Measurements from ENCODE around the gene NUCKS1.

NUCKS1 gene

DNA sequence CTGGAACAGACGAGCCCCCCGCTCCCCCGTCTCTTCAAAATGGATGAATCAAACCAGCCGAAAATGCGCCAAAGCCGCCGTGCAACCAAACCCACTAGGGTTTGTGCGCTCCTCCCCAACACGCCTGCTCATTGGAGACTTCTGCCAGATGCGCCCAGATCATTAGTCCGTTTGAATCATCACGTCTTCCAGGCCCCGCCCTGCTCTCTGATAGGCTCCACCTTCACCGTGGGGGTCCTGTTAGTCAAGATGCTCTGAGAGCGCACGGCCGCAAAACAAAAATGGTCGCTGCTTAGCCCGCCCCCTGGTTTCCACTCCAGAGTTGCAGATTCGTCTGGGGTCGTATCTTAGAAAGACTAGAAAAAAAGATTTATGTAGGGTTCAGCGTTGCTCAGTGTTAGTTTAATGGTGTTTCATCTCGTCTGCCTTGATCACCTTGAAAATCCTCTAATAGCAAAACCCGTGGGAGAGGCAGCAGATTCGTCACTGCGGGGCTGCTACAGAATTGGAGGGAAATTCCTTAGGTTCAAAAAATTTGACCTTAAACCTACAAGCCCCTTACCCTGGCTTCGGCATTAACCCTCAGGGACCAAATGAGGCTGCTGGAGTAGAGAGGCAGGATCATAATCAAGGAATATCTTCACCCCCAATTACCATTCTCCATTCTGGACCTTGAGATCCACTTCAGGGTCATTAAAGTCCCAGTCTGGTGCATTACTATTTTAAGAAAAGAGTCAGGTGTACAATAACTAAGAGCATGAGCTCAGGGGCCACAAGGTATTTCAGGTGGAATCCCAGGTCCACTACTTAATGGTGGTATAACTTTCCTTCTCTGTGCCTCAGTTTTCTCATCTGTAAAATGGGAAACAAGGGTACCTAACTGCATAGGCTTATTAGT is at the start of gene NUCKS1:
NUCKS1 (minus strand) TSS at position 45 of the 898 bp plus-strand sequence. CDS start 209 bp downstream, outside the sequence.
- DNase-seq: peak; percentile 66 to 99 (median 96)

DNA sequence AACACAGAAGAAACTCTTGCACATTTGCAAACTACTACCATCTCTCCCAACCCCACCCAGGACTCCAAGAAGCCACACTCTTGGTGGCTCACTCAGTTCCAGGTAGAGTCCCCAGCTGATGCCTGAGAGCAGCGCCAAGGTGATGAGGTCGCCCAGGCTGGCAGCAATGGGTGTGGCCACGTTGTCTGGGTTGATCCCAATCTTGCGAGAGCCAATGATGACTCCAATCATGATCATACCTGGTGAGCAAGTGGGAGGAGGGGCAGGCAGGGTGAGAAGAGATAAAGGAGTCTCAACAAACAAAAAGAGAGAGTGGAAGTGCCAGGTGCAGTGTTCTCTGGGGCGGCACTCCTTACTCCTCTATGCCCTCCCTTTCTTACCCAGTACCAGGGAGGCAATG is 48.6 kb upstream of the NUCKS1 start:
- DNase-seq: no peak

DNA sequence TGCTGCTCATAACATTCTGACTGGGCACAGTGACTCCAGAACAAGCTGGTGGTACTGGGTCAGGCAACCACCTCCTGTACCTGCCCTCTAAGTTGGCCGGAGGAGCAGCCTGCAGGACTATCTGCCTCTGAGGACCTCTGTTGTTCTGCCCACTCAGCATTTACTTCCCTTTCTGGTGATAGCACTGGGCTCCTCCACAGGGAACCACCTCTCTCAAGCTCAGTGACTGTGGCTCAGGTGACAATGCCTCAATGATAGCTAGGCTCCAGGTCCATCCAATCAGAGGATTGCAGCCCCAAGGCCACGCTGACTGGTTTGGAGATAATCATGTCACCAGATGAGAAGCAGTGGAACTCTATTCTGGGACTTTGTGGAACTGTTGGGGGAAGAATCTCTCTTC is 47.2 kb upstream of the NUCKS1 start:
- DNase-seq: no peak

DNA sequence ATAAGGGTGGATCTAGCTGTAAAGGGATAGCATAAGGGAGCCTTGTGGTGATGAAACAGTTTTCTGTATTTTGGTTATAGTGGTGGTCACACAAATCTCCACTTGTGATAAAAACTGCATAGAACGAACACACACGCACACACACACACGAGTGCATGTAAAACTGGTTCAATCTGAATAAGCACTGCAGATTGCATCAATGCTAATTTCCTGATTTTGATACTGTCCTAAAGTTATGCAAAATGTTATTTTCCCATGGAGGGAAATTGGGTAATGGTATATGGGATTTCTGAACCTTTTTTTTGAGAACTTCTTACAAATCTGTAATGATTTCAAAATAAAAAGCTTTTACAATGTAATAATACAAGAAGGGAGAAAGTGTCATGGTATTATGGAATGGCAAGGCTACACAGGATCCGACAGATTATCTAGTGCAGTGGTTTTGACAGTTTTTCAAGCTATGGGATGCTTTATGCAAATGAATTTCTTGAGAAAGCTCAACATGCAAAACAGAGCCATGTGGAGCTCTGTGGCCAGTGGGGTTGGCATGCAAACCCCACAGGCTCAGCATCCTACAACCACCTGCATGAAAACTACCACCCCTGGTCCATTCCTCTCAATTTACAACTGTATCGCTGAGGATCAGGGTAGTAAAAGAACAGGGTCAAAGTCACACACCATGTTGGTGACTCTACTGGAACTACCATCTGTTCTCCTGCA is 44.2 kb upstream of the NUCKS1 start:
- DNase-seq: no peak

DNA sequence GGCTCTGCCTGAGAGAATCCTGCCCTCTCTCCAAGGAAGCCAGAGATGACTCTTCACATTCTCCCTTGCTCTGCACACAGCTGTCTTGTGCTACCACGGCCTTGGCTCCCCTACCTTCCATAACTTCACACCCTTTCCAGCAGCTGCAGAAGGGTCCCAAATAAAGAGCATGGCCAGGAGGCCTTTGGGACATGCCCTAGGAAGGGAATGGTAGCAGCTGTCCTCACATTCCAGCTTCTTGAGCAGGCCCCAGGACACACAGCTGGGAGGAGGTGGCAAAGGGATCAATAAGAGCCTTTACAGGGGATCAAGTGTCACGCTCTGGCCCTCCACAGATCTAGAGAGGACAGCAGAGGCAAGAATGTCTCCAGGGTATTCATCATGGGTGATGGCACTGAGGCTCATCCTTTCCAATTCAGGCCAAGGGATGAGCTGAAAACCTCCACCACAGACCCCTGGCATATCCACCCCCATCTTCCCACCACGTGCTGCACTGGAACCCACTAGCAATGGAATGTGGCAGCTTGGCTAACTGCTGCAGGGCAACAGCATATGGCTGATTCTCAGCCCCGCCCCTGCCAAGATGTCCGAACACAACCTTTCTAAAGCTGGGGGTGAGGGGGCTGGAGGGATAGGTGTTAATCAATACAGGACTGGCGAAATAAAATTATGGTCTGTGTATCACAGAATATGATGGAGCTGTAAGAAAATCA is 43.1 kb upstream of the NUCKS1 start:
- DNase-seq: no peak

GRCh38 chr1:205792481-205792881 is 42.5 kb upstream of the NUCKS1 start:
- DNase-seq: no peak

GRCh38 chr1:205791568-205792180 is 41.7 kb upstream of the NUCKS1 start:
- DNase-seq: peak in 49 of 58 donors; percentile 13 to 76 (median 51)

- DNase-seq: no peak
These were observed 37.4 kb upstream of the NUCKS1 start for GRCh38 chr1:205787287-205787916.

- no peak for DNase-seq
These were observed 36.6 kb upstream of the NUCKS1 start for GRCh38 chr1:205786601-205787000.

DNA sequence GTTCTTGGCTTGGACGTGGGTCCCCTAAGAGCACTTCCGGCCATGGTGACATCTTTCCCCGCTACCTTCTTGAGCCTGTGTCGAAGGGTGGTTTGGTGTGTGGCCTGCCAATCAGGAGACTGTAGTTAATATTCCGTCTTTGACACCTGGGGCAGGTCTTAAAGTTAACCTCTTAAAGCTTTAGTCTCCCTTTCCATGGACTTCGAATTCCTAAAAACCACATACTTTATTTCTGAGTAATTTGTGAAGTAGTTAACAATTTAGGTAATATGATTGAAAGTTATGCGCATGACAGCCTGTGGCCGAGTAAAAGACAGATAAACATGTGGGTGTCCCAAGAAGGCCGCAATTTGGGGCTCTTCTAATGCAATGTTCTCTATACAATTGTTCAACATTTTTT is 35.5 kb upstream of the NUCKS1 start:
- no peak for DNase-seq

DNA sequence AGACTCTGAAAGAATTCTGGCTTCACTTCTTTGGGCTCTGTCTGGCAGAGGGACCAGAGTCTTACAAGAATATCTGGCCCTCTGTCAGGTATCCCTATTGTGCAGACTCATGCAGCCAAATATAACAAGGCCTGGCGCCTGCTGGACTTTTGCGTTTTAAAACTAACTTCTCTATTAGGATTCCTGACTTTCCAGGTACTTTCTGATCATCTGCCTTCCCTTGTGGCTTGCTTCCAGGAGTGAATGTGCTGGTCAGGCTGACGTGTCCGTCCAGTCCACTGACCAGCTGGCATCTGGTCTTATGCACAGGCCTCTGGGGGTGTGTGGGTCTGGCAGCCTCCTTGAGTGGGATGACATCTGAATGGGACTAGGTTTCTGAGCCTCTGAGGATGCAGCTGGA is 33.9 kb upstream of the NUCKS1 start:
- DNase-seq: peak in 6 of 58 donors; percentile 4 to 43 (median 20)

DNA sequence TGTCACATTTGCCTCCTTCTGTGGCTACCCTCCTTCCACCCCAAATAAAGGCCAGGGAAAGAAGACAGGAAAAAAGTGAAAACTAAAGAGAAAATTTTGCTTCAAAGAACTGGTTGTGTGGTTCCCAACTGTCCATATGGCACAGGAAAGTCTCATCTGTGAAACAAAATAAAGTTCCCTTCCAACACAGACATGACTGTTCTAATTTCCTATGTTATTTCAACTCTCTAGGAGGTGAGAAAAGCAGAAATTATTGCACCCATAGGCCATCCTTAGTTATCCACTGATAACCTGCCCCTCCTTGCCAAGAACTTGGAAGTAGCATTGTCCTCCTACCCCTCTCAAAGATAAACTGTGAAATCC is 33.4 kb upstream of the NUCKS1 start:
- no peak for DNase-seq

- no peak for DNase-seq
These were observed 32.8 kb upstream of the NUCKS1 start for GRCh38 chr1:205782627-205783432.

- DNase-seq: no peak
These were observed 30.4 kb upstream of the NUCKS1 start for GRCh38 chr1:205780335-205780734.

DNA sequence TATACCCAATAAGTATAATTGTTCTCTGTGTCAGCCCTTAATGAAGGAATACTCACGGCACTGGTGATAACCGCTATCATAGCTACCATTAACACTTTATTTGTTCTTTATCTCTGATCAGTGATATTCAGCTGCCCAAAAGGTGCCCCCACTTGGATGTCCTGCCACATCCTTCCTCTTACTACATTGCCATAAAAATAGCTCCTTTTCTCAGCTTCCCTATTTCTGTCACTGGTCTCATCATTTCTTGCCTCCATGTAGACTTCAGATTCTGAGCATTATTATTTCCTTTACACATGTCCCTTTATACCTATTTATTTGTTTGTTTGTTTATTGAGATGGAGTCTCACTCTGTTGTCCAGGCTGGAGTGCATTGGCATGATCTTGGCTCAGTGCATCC is 28.0 kb upstream of the NUCKS1 start:
- no peak for DNase-seq

DNA sequence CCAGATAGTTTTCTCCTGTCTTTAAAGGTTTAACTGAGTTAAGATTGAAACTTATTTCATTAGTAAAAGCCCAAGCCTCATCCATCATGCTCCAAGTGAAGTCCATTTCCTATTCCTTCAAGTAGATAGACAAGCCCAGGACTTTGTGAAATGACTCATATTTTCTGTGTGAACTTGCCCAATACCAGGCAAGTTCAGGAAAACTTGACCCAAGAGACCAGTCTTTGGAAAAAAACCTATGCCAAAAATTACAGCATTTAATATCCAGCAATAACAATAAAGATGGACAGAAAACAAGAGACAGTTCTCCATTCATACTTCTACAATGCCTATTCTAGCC is 25.7 kb upstream of the NUCKS1 start:
- no peak for DNase-seq

- peak in 57 of 58 donors; percentile 36 to 89 (median 75) for DNase-seq
These were observed 25.2 kb upstream of the NUCKS1 start, which contains the start of gene RAB29 for GRCh38 chr1:205775015-205775716. Gene RAB29 (minus strand): TSS chr1:205775482. CDS start chr1:205774956, 526 bp downstream.

DNA sequence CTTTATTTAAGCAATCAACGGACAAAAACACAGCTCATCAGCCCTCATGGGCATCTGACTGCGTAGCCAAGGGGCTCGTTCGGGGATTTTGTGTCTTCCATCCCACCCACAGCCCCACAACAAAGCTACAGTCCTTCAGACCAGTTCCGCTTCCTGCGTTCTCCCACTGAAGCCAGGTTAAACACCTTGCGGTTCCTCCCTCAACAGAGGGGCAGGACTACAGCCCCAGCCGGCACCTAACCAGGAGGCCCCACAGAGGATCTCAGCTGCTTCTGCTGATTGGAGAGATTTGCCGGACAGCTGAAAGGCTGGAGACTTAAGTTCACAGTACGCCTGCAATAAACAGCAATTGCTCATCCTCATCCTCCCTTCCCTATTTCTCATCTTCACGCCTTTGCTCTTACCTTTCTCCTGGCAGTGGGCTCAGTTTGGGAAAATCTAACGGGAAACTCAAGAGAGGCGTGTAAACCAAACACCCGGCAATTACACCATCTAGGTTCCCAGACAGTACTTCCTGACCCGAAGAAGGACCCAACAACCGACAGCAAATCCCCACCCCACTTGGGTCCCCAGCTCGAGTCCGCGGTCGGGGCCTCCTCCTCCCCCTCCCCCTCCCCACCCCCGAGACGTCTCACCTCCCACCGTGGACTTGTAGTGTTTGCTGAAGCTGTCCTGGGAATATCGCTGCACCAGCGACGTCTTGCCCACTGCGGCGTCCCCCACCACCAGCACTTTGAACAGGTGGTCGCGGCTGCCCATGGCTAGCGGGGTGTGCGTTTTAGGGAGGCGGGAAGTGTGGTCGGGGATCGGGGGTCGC is 24.4 kb upstream of the NUCKS1 start:
- DNase-seq: peak in 1 of 58 donors; percentile 38
